Measurements from ENCODE around the gene ACSM2A.
"Not testable (repeated sequence)": the region's sequence is repeated elsewhere in the genome, so short reads cannot be mapped to it uniquely, and the experiment has no call there.

The ACSM2A gene, protein sequence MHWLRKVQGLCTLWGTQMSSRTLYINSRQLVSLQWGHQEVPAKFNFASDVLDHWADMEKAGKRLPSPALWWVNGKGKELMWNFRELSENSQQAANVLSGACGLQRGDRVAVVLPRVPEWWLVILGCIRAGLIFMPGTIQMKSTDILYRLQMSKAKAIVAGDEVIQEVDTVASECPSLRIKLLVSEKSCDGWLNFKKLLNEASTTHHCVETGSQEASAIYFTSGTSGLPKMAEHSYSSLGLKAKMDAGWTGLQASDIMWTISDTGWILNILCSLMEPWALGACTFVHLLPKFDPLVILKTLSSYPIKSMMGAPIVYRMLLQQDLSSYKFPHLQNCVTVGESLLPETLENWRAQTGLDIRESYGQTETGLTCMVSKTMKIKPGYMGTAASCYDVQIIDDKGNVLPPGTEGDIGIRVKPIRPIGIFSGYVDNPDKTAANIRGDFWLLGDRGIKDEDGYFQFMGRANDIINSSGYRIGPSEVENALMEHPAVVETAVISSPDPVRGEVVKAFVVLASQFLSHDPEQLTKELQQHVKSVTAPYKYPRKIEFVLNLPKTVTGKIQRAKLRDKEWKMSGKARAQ

GRCh38 chr16:20451364-20451763 is at the start of gene ACSM2A:
Gene ACSM2A, plus strand, starts transcription at chr16:20451521. Its CDS starts 8,594 bp downstream, at chr16:20460115.
- DNase-seq (ENCODE audit: low spot score), result not testable (repeated sequence)

DNA sequence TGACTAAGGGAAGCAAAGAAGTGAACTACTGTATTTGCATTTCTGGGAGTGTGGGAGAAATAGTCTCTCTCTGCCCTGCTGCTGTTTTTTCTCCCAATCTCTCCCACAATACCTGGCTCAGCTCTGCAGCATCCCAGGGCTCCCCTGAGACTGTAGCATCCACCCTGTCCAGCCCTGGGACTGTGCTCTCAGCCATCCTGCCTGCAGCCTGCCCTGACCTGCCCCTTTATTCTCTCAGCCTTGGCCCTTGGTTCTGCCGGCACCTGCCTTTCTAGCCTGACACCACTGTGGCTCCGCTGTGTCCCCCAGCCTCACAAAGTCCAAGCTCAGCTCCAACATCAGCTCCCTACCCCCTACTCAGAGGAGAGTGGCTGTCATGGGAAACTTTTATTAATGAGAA is 48.7 kb upstream of the ACSM2A start:
- no peak for DNase-seq (ENCODE audit: low spot score)

GRCh38 chr16:20404637-20405036 is 46.7 kb upstream of the ACSM2A start, which contains the start of gene PDILT:
Gene PDILT, minus strand, starts transcription at chr16:20404737. Its CDS starts 5,437 bp downstream, at chr16:20399300.
- DNase-seq (ENCODE audit: low spot score), result no peak

- DNase-seq (ENCODE audit: low spot score), result no peak
Observed at GRCh38 chr16:20409398-20410120, 41.8 kb upstream of the ACSM2A start, which contains the start of gene ACSM5. Gene ACSM5, plus strand, starts transcription at chr16:20409534. Its CDS starts 1,951 bp downstream, at chr16:20411485.

DNA sequence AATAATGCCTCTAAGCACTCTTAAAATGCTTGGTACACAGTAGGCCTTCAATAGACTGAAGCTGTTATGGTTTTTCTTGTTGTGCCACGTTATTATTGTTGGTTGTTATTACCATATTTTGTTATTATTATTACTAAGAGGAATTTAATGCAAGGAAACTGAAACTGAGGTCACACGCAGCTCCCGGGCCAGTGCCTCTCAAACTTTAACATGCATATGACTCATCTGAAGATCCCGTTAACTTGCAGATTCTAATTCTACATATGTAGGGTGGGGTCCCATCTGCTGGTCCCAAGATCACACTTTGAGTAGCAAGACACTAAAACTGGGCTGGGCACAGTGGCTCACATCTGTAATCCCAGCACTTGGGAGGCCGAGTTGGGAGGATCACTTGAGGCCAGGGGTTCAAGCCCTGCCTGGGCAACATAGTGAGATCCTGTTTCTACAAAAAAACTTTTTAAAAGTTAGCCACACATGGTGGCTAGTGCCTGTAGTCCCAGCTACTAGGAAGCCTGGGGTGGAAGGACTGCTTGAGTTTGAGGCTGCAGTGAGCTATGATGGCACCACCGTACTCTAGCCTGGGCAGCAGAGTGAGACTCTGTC is 41.1 kb upstream of the ACSM2A start:
- no peak for DNase-seq (ENCODE audit: low spot score)

- no peak for DNase-seq (ENCODE audit: low spot score)
Observed at GRCh38 chr16:20411055-20411454, 40.3 kb upstream of the ACSM2A start.

- no peak for DNase-seq (ENCODE audit: low spot score)
Observed at GRCh38 chr16:20415541-20415940, 35.8 kb upstream of the ACSM2A start.

GRCh38 chr16:20419093-20419492 is 32.2 kb upstream of the ACSM2A start:
- not testable (repeated sequence) for DNase-seq (ENCODE audit: low spot score)

DNA sequence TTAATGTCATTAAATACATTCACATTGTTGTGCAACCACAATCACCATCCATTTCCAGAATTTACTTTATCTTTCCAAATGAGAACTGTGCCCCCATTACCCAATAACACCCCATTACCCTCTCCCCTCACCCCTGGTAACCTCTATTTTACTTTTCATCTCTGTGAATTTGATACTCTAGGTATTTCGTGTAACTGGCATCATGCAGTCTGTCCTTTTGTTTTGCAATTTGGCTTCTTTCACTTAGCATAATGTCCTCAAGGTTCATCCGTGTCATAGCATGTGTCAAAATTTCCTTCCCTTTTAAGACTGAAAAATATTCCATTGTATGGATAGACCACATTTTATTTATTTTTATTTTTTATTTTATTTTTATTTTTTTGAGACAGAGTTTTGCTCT is 29.6 kb upstream of the ACSM2A start:
- DNase-seq (ENCODE audit: low spot score), result not testable (repeated sequence)

- not testable (repeated sequence) for DNase-seq (ENCODE audit: low spot score)
Observed at GRCh38 chr16:20423772-20424128, 27.6 kb upstream of the ACSM2A start.

DNA sequence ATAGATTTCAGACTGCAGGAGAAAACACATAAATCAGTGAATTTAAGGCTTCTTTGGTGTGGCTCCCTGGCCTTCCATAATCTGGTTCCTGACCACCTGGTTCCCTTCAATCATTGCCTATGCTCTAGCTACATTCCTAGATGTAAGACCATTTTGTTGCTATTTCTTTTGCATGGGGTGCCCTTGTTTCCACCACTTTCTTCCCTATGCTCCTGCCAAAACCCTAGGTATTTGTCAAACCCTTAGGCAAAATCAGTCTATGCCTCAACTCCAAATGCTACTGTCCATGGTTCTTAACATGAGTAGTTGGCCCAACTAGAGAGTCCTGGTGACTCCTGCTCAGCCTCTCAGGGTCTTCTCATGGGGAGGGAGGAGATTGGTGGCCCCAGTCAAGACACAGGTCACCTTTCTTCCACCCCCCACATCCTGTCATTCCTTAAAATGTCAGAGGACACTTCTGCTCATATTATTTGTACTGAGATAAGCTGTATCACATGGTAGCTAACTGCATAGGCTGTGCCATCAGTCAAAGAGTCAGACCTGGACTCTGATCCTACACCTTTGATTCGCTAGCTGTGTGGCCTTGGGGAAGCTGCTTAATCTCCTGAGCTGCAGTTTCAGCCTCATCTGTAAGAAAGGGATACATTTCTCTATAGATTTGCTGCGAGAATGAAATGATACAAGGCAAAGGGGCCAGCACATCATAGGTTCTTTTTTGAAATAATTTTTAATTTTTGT is 27.0 kb upstream of the ACSM2A start:
- no peak for DNase-seq (ENCODE audit: low spot score)

GRCh38 chr16:20427401-20427797 is 23.9 kb upstream of the ACSM2A start:
- DNase-seq (ENCODE audit: low spot score), result not testable (repeated sequence)

DNA sequence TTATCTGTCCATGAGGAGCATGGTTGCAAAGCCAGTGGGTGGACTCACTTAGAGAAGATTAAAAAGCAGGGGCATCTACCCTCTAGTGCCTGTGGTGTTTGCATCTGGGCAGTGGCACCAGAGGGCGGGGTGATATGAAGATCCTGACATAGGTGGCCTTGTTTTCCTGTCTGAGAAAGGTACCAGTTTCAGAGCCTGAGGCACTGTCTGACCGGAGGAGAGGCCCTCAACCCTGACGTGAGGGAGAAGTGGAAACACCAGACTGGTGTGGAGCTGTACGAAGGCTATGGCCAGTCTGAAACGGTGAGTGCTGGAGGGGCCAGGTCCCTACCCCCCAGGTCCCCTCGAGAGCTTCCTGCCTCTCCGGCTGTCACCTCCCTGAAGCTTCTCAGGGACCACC is 21.8 kb upstream of the ACSM2A start:
- not testable (repeated sequence) for DNase-seq (ENCODE audit: low spot score)

DNA sequence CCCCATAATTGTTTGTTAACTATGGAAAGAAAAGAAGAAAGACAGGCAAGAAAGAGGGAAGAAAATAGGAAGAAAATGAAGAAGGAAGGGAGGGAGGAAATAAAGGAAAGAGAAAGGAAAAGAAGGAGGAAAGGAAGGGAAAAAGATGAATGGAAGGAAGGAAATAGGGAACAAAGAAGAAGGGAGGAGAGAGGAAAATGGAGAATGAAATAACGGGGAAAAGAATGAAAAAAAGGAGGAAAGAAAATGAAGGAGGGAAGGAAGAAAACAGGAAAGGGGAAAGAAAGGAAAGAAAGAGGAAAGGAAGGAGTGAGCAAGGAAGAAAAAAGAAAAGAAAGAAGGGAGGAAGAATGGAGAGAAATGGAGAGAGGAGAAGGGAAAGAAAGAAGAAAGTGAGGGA is 20.8 kb upstream of the ACSM2A start:
- not testable (repeated sequence) for DNase-seq (ENCODE audit: low spot score)

GRCh38 chr16:20430948-20431347 is 20.4 kb upstream of the ACSM2A start:
- no peak for DNase-seq (ENCODE audit: low spot score)

- DNase-seq (ENCODE audit: low spot score), result not testable (repeated sequence)
Observed at GRCh38 chr16:20438950-20439349, 12.4 kb upstream of the ACSM2A start.

- not testable (repeated sequence) for DNase-seq (ENCODE audit: low spot score)
Observed at GRCh38 chr16:20439820-20440231, 11.5 kb upstream of the ACSM2A start.

GRCh38 chr16:20440731-20441130 is 10.6 kb upstream of the ACSM2A start:
- not testable (repeated sequence) for DNase-seq (ENCODE audit: low spot score)

- DNase-seq (ENCODE audit: low spot score), result no peak
Observed at GRCh38 chr16:20441191-20441590, 10.1 kb upstream of the ACSM2A start.

- DNase-seq (ENCODE audit: low spot score), result not testable (repeated sequence)
Observed at GRCh38 chr16:20441859-20442258, 9.5 kb upstream of the ACSM2A start.

GRCh38 chr16:20446652-20447393 is 4.5 kb upstream of the ACSM2A start:
- DNase-seq (ENCODE audit: low spot score), result not testable (repeated sequence)

Data from CD4-positive, alpha-beta T cell treated with Interleukin-6 at 100 ng/mL for 8 hours (primary cell).